Measurements from ENCODE around the gene NAALADL2. TPM values are rescaled to one million over a fixed set of nuclear protein-coding genes. Genes with fewer than 3 reads are reported as not detected.

Gene NAALADL2
- total and polyA plus RNA-seq, 3 donors from 2014 or later, result 5.4 to 15.6 (median 6.0) TPM

GRCh38 chr3:175571096-175571495, 712.0 kb downstream of the NAALADL2 start:
- H3K36me3 ChIP-seq (ENCODE audit: low read depth, missing control alignments), result no peaks in the 10 kb centered on the region
- no peaks in the 10 kb centered on the region for H3K27me3 ChIP-seq
- no peaks in the 10 kb centered on the region for H3K9me3 ChIP-seq
- no peak for DNase-seq
- intact Hi-C loops (cut with DNase I; ENCODE audit: low total_unique reads), result no loop called here
- peak overlapping the region; percentile 47 to 62 for H3K27ac ChIP-seq
- no peak for TF ChIP-seq CTCF (IDR thresholded peaks at IDR 0.05)
- TF ChIP-seq POLR2A (IDR thresholded peaks at IDR 0.05), result no peak
- H3K4me1 ChIP-seq, result peaks cover 19% of the 10 kb centered on the region
- H3K4me3 ChIP-seq, result no peak overlapping the region

DNA sequence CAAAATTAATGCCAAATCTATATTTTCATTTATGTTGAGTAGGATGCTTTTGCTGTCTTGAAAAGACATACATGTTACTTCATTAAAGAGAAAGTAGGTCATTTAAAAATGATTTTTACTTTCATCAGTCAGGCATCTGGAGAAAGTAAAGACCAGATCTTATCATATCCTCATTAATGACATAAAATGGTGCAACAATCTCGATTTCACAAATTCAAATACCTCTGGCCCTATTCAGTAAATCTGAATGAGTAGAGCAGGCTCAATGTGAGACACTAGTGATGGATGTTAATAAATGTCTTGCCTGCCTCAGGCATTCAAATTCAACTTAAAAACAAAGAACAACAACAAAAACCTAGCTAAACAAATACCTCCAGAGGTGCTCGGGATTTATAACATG, 714.1 kb downstream of the NAALADL2 start:
- H3K4me3 ChIP-seq, result no peak overlapping the region
- intact Hi-C loops (cut with DNase I; ENCODE audit: low total_unique reads), result no loop called here
- H3K27ac ChIP-seq, result peak overlapping the region; percentile 11 to 62
- H3K9me3 ChIP-seq, result no peaks in the 10 kb centered on the region
- no peaks in the 10 kb centered on the region for H3K36me3 ChIP-seq (ENCODE audit: low read depth, missing control alignments)
- no peaks in the 10 kb centered on the region for H3K27me3 ChIP-seq
- TF ChIP-seq CTCF (IDR thresholded peaks at IDR 0.05) (no peak), POLR2A (IDR thresholded peaks at IDR 0.05) (no peak)
- DNase-seq, result no peak
- peaks cover 19% of the 10 kb centered on the region for H3K4me1 ChIP-seq
- 70 to 82% methylated on average over 2 of the region's 2 CpGs for WGBS, 2 donors

DNA sequence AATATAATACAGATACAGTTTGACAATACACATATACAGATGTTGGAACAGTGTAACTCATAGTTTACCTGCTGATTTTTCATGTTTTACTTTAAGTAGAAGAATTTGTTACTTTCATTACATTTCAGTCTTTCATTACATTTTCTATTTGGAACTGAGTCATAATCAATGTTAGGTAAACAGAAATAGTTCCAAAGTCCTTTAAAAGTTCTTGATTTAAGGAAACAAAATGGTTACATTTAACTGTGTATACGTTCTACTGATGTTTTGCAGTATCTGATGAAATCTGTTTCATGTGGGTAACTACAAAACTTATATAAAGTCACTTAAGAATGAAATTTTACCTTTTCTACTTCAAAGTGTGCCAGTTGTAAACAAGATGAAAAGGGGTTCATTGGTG, 721.2 kb downstream of the NAALADL2 start:
- no peak for DNase-seq
- TF ChIP-seq POLR2A (IDR thresholded peaks at IDR 0.05), result no peak
- no peak for TF ChIP-seq CTCF (IDR thresholded peaks at IDR 0.05)
- no peaks in the 10 kb centered on the region for H3K4me1 ChIP-seq
- no peaks in the 10 kb centered on the region for H3K27me3 ChIP-seq
- WGBS, 2 donors, result 36 to 52% methylated on average over 1 of the region's 1 CpG
- no peaks in the 10 kb centered on the region for H3K9me3 ChIP-seq
- intact Hi-C loops (cut with DNase I; ENCODE audit: low total_unique reads), result no loop called here
- H3K4me3 ChIP-seq, result no peak overlapping the region
- no peaks in the 10 kb centered on the region for H3K36me3 ChIP-seq (ENCODE audit: low read depth, missing control alignments)
- no peak overlapping the region for H3K27ac ChIP-seq

DNA sequence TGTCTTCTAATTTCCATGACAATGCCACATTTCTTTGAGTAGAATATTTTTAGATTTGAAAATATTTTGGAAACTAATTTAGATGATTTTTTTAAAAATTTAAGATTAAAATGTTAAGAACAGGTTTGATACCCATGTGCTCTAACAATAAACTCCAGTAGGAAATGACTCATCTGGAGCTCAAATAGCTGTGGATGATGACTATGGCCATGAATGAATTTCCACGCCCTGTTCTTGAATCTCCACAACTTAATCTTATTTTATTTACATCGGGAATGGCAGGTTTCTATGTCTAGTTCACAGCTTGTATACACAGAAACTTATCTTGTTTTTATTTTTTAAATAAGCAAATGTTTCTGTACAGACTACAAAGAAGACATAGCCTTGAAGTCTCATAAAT, 726.8 kb downstream of the NAALADL2 start:
- DNase-seq, result no peak
- intact Hi-C loops (cut with DNase I; ENCODE audit: low total_unique reads), result no loop called here
- Histone ChIP-seq H3K27me3 (no peaks in the 10 kb centered on the region), H3K27ac (no peak overlapping the region), H3K4me3 (no peak overlapping the region), H3K36me3 (ENCODE audit: low read depth, missing control alignments) (no peaks in the 10 kb centered on the region), H3K4me1 (no peaks in the 10 kb centered on the region), H3K9me3 (no peaks in the 10 kb centered on the region)
- 65 to 79% methylated on average over 2 of the region's 2 CpGs for WGBS, 2 donors
- TF ChIP-seq CTCF (IDR thresholded peaks at IDR 0.05) (no peak), POLR2A (IDR thresholded peaks at IDR 0.05) (no peak)

DNA sequence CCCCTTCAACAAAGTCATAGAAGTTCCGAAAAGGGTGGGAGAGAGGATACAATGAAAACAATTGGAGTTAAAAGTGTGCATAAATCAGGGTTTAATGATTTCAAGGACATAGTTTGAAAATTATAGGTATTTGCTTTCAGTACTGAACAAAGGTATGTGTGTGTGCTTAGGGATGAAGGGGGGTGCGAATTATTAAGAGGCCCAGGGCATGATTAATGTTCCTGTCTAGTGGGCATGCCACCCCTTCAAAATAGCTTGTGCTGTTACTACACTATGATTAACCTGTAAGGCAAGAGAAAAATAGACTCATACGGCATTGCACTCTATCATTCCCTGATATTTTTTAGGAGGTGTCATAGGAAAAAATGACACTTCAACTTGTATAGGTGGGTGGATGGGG, 731.6 kb downstream of the NAALADL2 start:
- DNase-seq, result no peak
- TF ChIP-seq CTCF (IDR thresholded peaks at IDR 0.05), result no peak
- TF ChIP-seq POLR2A (IDR thresholded peaks at IDR 0.05), result no peak
- intact Hi-C loops (cut with DNase I; ENCODE audit: low total_unique reads), result no loop called here
- H3K27me3 ChIP-seq, result no peaks in the 10 kb centered on the region
- H3K36me3 ChIP-seq (ENCODE audit: low read depth, missing control alignments), result no peaks in the 10 kb centered on the region
- no peak overlapping the region for H3K27ac ChIP-seq
- 68 to 73% methylated on average over 3 of the region's 3 CpGs for WGBS, 2 donors
- H3K4me3 ChIP-seq, result no peak overlapping the region
- no peaks in the 10 kb centered on the region for H3K9me3 ChIP-seq
- H3K4me1 ChIP-seq, result no peaks in the 10 kb centered on the region
